ENCODE results near the gene CAMTA1.

Gene CAMTA1

DNA sequence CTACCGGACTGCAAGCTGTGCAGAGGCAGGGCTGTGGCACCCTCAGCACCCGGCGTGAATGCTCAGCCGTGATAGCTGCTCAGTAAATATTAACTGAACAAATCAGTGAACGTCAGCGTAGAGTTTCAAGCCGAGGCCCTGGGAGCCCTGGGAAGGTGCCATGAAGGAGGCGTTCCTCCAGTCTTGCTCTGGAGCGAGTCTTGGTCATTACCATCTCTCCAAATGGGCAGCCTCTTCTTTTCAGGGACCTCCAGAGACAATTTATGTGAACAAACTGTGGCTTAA lies 449.2 kb downstream of the CAMTA1 start:
- Histone ChIP-seq H2AFZ (ENCODE audit: insufficient read depth, low read length, poor library complexity) (no peak overlapping the region), H2BK5ac (ENCODE audit: low read depth, low read length, poor library complexity) (no peak overlapping the region), H3K79me1 (ENCODE audit: low read length) (no peaks in the 10 kb centered on the region), H3K36me3 (ENCODE audit: control insufficient read depth in 1 of 2, insufficient read depth in 2 of 2, low read length in 2 of 2) (no peaks in the 10 kb centered on the region), H2AK5ac (ENCODE audit: low read length) (no peak overlapping the region), H3K27ac (ENCODE audit: low read depth, low read length) (no peak overlapping the region), H4K12ac (ENCODE audit: low read depth, low read length) (no peak overlapping the region), H3K4ac (ENCODE audit: low read depth, low read length) (no peak overlapping the region), H3K4me1 (ENCODE audit: control insufficient read depth in 1 of 2, insufficient read depth in 2 of 2, low read length in 2 of 2) (no peaks in the 10 kb centered on the region), H3K79me2 (ENCODE audit: control insufficient read depth, insufficient read depth, low read length, poor library complexity) (no peaks in the 10 kb centered on the region), H3K14ac (ENCODE audit: low read length) (no peak overlapping the region), H3K4me3 (ENCODE audit: low read depth, low read length) (no peak overlapping the region), H4K8ac (ENCODE audit: low read depth, low read length) (no peak overlapping the region), H3K9ac (ENCODE audit: low read length) (no peak overlapping the region), H2BK120ac (ENCODE audit: insufficient read depth, low read length, poor library complexity) (no peak overlapping the region), H4K91ac (ENCODE audit: low read depth, low read length) (no peak overlapping the region), H3K23ac (ENCODE audit: low read length) (no peak overlapping the region), H3K27me3 (ENCODE audit: insufficient read depth, low read length) (no peaks in the 10 kb centered on the region), H3K4me2 (ENCODE audit: low read length) (no peak overlapping the region), H3K18ac (ENCODE audit: low read length) (no peak overlapping the region), H2BK12ac (ENCODE audit: low read length) (no peak overlapping the region), H3K9me3 (ENCODE audit: insufficient read depth, low read depth, low read length) (no peaks in the 10 kb centered on the region)
- no CpG with 5 or more reads among the region's 9 CpGs for WGBS (ENCODE audit: extremely low coverage, insufficient coverage, insufficient read length)
- DNase-seq = no peak

DNA sequence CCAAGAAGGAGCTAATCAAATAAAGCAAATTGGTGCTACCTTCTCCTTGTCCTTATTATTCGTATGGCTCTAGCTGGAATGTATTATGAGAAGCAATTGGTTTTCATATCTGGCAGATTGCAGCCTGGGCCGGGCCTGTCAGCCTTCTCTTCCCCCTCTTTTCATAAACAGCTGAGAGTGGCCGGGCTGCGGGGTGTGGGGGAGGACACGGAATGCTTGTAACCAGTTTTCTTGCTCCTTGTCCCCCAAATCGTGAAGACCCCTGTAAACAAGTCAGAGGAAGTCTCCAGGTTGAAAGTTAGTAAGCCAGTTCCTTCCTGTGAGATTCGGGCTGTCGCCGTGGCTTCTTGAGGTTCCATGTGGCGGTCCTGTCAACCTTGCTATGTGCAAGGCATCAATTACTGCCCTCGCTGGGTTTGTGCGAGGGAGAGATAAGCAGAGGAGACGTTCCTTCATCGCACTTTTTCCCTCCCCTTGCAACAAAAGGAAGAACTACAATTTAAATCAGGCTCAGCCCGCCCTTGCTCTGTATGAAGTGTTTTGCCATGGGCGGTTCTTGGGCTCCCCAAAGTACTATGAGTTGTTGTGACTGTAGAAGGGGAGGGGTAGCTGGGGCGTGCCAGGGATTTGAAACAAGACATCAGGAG lies 450.7 kb downstream of the CAMTA1 start:
- no peaks in the 10 kb centered on the region for H3K27me3 ChIP-seq (ENCODE audit: insufficient read depth, low read length)
- H4K12ac ChIP-seq (ENCODE audit: low read depth, low read length) = no peak overlapping the region
- H3K18ac ChIP-seq (ENCODE audit: low read length) = no peak overlapping the region
- H3K79me1 ChIP-seq (ENCODE audit: low read length) = no peaks in the 10 kb centered on the region
- no peak overlapping the region for H3K4ac ChIP-seq (ENCODE audit: low read depth, low read length)
- no peak overlapping the region for H2AK5ac ChIP-seq (ENCODE audit: low read length)
- H2BK12ac ChIP-seq (ENCODE audit: low read length) = no peak overlapping the region
- no peak overlapping the region for H3K14ac ChIP-seq (ENCODE audit: low read length)
- no peak for DNase-seq
- H3K23ac ChIP-seq (ENCODE audit: low read length) = no peak overlapping the region
- H3K4me1 ChIP-seq (ENCODE audit: control insufficient read depth in 1 of 2, insufficient read depth in 2 of 2, low read length in 2 of 2) = no peaks in the 10 kb centered on the region
- no peaks in the 10 kb centered on the region for H3K79me2 ChIP-seq (ENCODE audit: control insufficient read depth, insufficient read depth, low read length, poor library complexity)
- H2AFZ ChIP-seq (ENCODE audit: insufficient read depth, low read length, poor library complexity) = no peak overlapping the region
- no CpG with 5 or more reads among the region's 17 CpGs for WGBS (ENCODE audit: extremely low coverage, insufficient coverage, insufficient read length)
- H3K27ac ChIP-seq (ENCODE audit: low read depth, low read length) = no peak overlapping the region
- H4K8ac ChIP-seq (ENCODE audit: low read depth, low read length) = no peak overlapping the region
- H3K4me2 ChIP-seq (ENCODE audit: low read length) = no peak overlapping the region
- H3K9ac ChIP-seq (ENCODE audit: low read length) = no peak overlapping the region
- no peak overlapping the region for H4K91ac ChIP-seq (ENCODE audit: low read depth, low read length)
- H3K36me3 ChIP-seq (ENCODE audit: control insufficient read depth in 1 of 2, insufficient read depth in 2 of 2, low read length in 2 of 2) = no peaks in the 10 kb centered on the region
- no peaks in the 10 kb centered on the region for H3K9me3 ChIP-seq (ENCODE audit: insufficient read depth, low read depth, low read length)
- no peak overlapping the region for H3K4me3 ChIP-seq (ENCODE audit: low read depth, low read length)
- no peak overlapping the region for H2BK120ac ChIP-seq (ENCODE audit: insufficient read depth, low read length, poor library complexity)
- H2BK5ac ChIP-seq (ENCODE audit: low read depth, low read length, poor library complexity) = no peak overlapping the region

DNA sequence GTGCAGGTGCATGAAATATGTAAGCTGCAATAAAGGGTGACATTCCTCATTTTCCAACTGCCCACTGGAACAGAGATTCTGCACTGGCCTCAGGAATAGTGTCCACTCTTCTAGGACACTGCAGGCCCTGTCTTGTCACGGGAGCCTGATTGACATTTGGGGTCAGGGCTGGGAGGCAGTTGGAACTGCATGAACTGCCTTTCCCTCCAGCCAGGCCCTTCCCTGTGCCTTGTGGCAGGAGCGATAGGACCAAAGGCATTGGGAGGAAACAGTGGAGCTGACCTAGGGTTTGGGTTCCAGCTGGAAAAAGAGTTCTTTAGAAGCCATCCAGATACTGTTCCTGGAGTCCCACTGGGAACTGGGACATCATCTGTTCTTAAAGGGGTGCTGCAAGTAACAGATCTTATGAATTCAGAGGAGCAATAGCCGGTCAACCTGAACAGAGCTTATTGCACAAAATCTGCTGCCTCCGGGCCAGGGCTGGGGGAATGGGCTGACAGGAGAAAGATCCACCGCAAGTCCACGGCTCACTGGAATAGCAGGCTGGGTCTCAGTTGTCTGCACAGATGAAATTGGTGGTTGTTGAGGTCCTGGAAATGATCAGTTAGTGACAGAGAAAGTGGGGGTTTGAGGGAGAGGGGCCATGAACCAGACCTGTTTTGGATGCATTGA lies 451.7 kb downstream of the CAMTA1 start:
- Histone ChIP-seq H4K91ac (ENCODE audit: low read depth, low read length) (no peak overlapping the region), H3K9me3 (ENCODE audit: insufficient read depth, low read depth, low read length) (no peaks in the 10 kb centered on the region), H3K18ac (ENCODE audit: low read length) (no peak overlapping the region), H3K4ac (ENCODE audit: low read depth, low read length) (no peak overlapping the region), H3K79me2 (ENCODE audit: control insufficient read depth, insufficient read depth, low read length, poor library complexity) (no peaks in the 10 kb centered on the region), H2BK5ac (ENCODE audit: low read depth, low read length, poor library complexity) (no peak overlapping the region), H3K4me2 (ENCODE audit: low read length) (no peak overlapping the region), H4K12ac (ENCODE audit: low read depth, low read length) (no peak overlapping the region), H3K9ac (ENCODE audit: low read length) (no peak overlapping the region), H3K27ac (ENCODE audit: low read depth, low read length) (no peak overlapping the region), H2AFZ (ENCODE audit: insufficient read depth, low read length, poor library complexity) (no peak overlapping the region), H3K27me3 (ENCODE audit: insufficient read depth, low read length) (no peaks in the 10 kb centered on the region), H2BK120ac (ENCODE audit: insufficient read depth, low read length, poor library complexity) (no peak overlapping the region), H3K14ac (ENCODE audit: low read length) (no peak overlapping the region), H3K23ac (ENCODE audit: low read length) (no peak overlapping the region), H2AK5ac (ENCODE audit: low read length) (no peak overlapping the region), H2BK12ac (ENCODE audit: low read length) (no peak overlapping the region), H3K4me1 (ENCODE audit: control insufficient read depth in 1 of 2, insufficient read depth in 2 of 2, low read length in 2 of 2) (no peaks in the 10 kb centered on the region), H3K79me1 (ENCODE audit: low read length) (no peaks in the 10 kb centered on the region), H4K8ac (ENCODE audit: low read depth, low read length) (no peak overlapping the region), H3K4me3 (ENCODE audit: low read depth, low read length) (no peak overlapping the region), H3K36me3 (ENCODE audit: control insufficient read depth in 1 of 2, insufficient read depth in 2 of 2, low read length in 2 of 2) (no peaks in the 10 kb centered on the region)
- no peak for DNase-seq
- no CpG with 5 or more reads among the region's 6 CpGs for WGBS (ENCODE audit: extremely low coverage, insufficient coverage, insufficient read length)

DNA sequence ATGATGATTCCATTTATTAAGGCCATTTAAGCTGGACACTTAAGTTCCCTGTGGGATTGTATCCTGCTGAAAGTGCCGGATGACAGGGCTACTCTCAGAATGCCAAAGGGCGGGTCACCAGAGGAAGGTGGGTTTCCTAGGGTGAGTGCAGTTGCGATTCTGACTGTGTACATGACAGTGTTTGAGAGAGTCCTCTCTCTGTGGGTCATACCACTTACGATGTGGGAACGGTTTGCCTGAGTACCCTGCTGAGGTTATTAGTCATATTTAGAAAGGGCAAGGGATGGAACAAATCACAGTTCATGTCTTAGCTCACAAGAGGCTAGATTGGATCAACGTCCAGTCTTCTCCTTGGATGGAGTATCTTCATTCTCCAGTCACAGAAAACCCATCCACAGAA lies 461.9 kb downstream of the CAMTA1 start:
- no peaks in the 10 kb centered on the region for H3K79me1 ChIP-seq (ENCODE audit: low read length)

More for the DNA sequence above, 461.9 kb downstream of the CAMTA1 start:
- H3K4me2 ChIP-seq (ENCODE audit: low read length) = no peak overlapping the region
- no peaks in the 10 kb centered on the region for H3K4me1 ChIP-seq (ENCODE audit: control insufficient read depth in 1 of 2, insufficient read depth in 2 of 2, low read length in 2 of 2)
- no peak overlapping the region for H3K23ac ChIP-seq (ENCODE audit: low read length)
- no peak for DNase-seq
- no peak overlapping the region for H4K91ac ChIP-seq (ENCODE audit: low read depth, low read length)
- WGBS (ENCODE audit: extremely low coverage, insufficient coverage, insufficient read length) = no CpG with 5 or more reads among the region's 6 CpGs
- H3K9me3 ChIP-seq (ENCODE audit: insufficient read depth, low read depth, low read length) = no peaks in the 10 kb centered on the region
- no peak overlapping the region for H3K4ac ChIP-seq (ENCODE audit: low read depth, low read length)
- no peaks in the 10 kb centered on the region for H3K79me2 ChIP-seq (ENCODE audit: control insufficient read depth, insufficient read depth, low read length, poor library complexity)
- no peak overlapping the region for H3K9ac ChIP-seq (ENCODE audit: low read length)
- H3K4me3 ChIP-seq (ENCODE audit: low read depth, low read length) = no peak overlapping the region
- no peak overlapping the region for H2AK5ac ChIP-seq (ENCODE audit: low read length)
- no peaks in the 10 kb centered on the region for H3K36me3 ChIP-seq (ENCODE audit: control insufficient read depth in 1 of 2, insufficient read depth in 2 of 2, low read length in 2 of 2)
- no peak overlapping the region for H2BK120ac ChIP-seq (ENCODE audit: insufficient read depth, low read length, poor library complexity)
- no peak overlapping the region for H4K12ac ChIP-seq (ENCODE audit: low read depth, low read length)
- no peak overlapping the region for H2BK12ac ChIP-seq (ENCODE audit: low read length)
- no peak overlapping the region for H3K18ac ChIP-seq (ENCODE audit: low read length)
- no peak overlapping the region for H3K14ac ChIP-seq (ENCODE audit: low read length)
- no peak overlapping the region for H4K8ac ChIP-seq (ENCODE audit: low read depth, low read length)
- no peak overlapping the region for H3K27ac ChIP-seq (ENCODE audit: low read depth, low read length)
- no peaks in the 10 kb centered on the region for H3K27me3 ChIP-seq (ENCODE audit: insufficient read depth, low read length)
- no peak overlapping the region for H2AFZ ChIP-seq (ENCODE audit: insufficient read depth, low read length, poor library complexity)
- no peak overlapping the region for H2BK5ac ChIP-seq (ENCODE audit: low read depth, low read length, poor library complexity)
